CD8-positive, alpha-beta memory T cell (primary cell): ENCODE measurements around the gene SPATS2. TPM values are rescaled to one million over a fixed set of nuclear protein-coding genes. Genes with fewer than 3 reads are reported as not detected.
A peak's percentile ranks its signal among the peaks of the same experiment; 100 is the strongest.

Source experiments
- CTCF ChIA-PET: fragments of 350-600 bp; sonication (Branson Sonifier 250); formaldehyde crosslinking; loops from one replicate; lab custom pipeline; 2021; ENCODE audit warnings: antibody characterized with exemption; lab: Charles Lee
- POLR2A ChIA-PET: fragments of 350-600 bp; sonication (Branson Sonifier 250); formaldehyde crosslinking; loops from one replicate; lab custom pipeline; 2021; ENCODE audit warnings: antibody characterized with exemption; lab: Charles Lee
- DNase-seq, 5 donors: peaks; one replicate each; pipeline versions ENCODE4 v3.0.0 to v3.0.0-alpha.2; 2020 to 2022; ENCODE audit warnings: mixed read lengths in 1 of 5
- H3K27ac ChIP-seq: one replicate; pipeline ENCODE4 v1.7.0; 2013; ENCODE audit warnings: low read depth, mild to moderate bottlenecking, low read length, moderate library complexity
- H3K27me3 ChIP-seq: 2 replicates; pipeline ENCODE4 v1.7.0; 2013; ENCODE audit warnings: low read length, mild to moderate bottlenecking; ENCODE audit not compliant: insufficient read depth, poor library complexity, severe bottlenecking
- H3K36me3 ChIP-seq: 2 replicates; pipeline ENCODE4 v1.7.0; 2013; ENCODE audit warnings: mild to moderate bottlenecking, low read length, moderate library complexity; ENCODE audit not compliant: insufficient read depth
- H3K4me1 ChIP-seq: 2 replicates; pipeline ENCODE4 v1.7.0; 2013; ENCODE audit warnings: mild to moderate bottlenecking, low read length, moderate library complexity; ENCODE audit not compliant: insufficient read depth
- H3K4me3 ChIP-seq: 2 replicates; pipeline ENCODE4 v1.7.0; 2013; ENCODE audit warnings: mild to moderate bottlenecking, low read length
- H3K9me3 ChIP-seq: 2 replicates; pipeline ENCODE4 v1.7.0; 2013; ENCODE audit warnings: mild to moderate bottlenecking, low read length
- H3K27ac Mint-ChIP-seq, 8 donors: one replicate each; pipeline ENCODE4 v1.8.0; 2020 to 2021; ENCODE audit warnings: mixed read lengths in 8 of 8, mild to moderate bottlenecking in 6 of 8, inconsistent platforms in 3 of 8, moderate library complexity in 3 of 8
- H3K27me3 Mint-ChIP-seq, 2 donors: one replicate each; pipeline ENCODE4 v1.8.0; 2020 to 2021; ENCODE audit warnings: mixed read lengths in 2 of 2, mild to moderate bottlenecking in 1 of 2, moderate library complexity in 1 of 2
- H3K36me3 Mint-ChIP-seq, 3 donors: one replicate each; pipeline ENCODE4 v1.8.0; 2020 to 2021; ENCODE audit warnings: mixed read lengths in 3 of 3, inconsistent platforms in 1 of 3, mild to moderate bottlenecking in 1 of 3
- H3K4me1 Mint-ChIP-seq, 3 donors: one replicate each; pipeline ENCODE4 v1.8.0; 2020 to 2021; ENCODE audit warnings: mixed read lengths in 3 of 3, inconsistent platforms in 1 of 3, mild to moderate bottlenecking in 1 of 3
- H3K4me3 Mint-ChIP-seq, 7 donors: one replicate each; pipeline ENCODE4 v1.8.0; 2020 to 2021; ENCODE audit warnings: mixed read lengths in 7 of 7, mild to moderate bottlenecking in 6 of 7, moderate library complexity in 4 of 7, inconsistent platforms in 2 of 7
- H3K9me3 Mint-ChIP-seq, 5 donors: one replicate each; pipeline ENCODE4 v1.8.0; 2020 to 2022; ENCODE audit warnings: mixed read lengths in 5 of 5, mild to moderate bottlenecking in 3 of 5, moderate library complexity in 2 of 5, inconsistent platforms in 1 of 5
- polyA plus RNA-seq: library from polyadenylated mRNA; unstranded; fragments of 300-500 nt; fragmentation: Illumina TruSeq; gene quantifications from one replicate; pipeline ENCODE4 v1.2.3, GENCODE V29; 2021
- total RNA-seq, 2 experiments: library from RNA; stranded (reverse); gene quantifications; one replicate each; pipeline ENCODE4 v1.2.3, GENCODE V29; 2021

SPATS2 gene
- total and polyA plus RNA-seq, 3 experiments from 2014 or later: 7.6 to 9.4 (median 9.1) TPM

GRCh38 chr12:49562233-49562632, 195.0 kb downstream of the SPATS2 start:
- Mint-ChIP-seq H3K36me3 (peaks cover 3 to 76% (median 14%) of the 10 kb centered on the region in 3 donors), H3K9me3 (no peaks in the 10 kb centered on the region)

GRCh38 chr12:49562831-49563230, 195.6 kb downstream of the SPATS2 start:
- ChIA-PET CTCF (interaction anchor here (1.0 to 2.4 kb wide), 4 partner anchors 9 to 178 kb away, joined by 3 to 12 read pairs (median 4); partner anchors contain the start of gene TMBIM6), POLR2A (interaction anchor here (0.9 kb wide), 1 partner anchor 17 kb away, joined by 6 read pairs; no protein-coding TSS in a partner anchor)
- H3K9me3 Mint-ChIP-seq: no peaks in the 10 kb centered on the region
- peak overlapping the region in 1 of 7 donors; percentile 67 for H3K4me3 Mint-ChIP-seq
- Histone ChIP-seq H3K4me3 (no peak overlapping the region), H3K27ac (no peak overlapping the region), H3K36me3 (peaks cover 57% of the 10 kb centered on the region), H3K27me3 (no peaks in the 10 kb centered on the region), H3K4me1 (peaks cover 36% of the 10 kb centered on the region), H3K9me3 (no peaks in the 10 kb centered on the region)
- peaks cover 39 to 48% (median 40%) of the 10 kb centered on the region in 3 donors for H3K4me1 Mint-ChIP-seq
- DNase-seq: no peak
- peaks cover 3 to 79% (median 14%) of the 10 kb centered on the region in 3 donors for H3K36me3 Mint-ChIP-seq
- H3K27me3 Mint-ChIP-seq: no peaks in the 10 kb centered on the region
- H3K27ac Mint-ChIP-seq: no peak overlapping the region

More at GRCh38 chr12:49562233-49562632, 195.0 kb downstream of the SPATS2 start:
- peaks cover 57% of the 10 kb centered on the region for H3K36me3 ChIP-seq
- no peak for DNase-seq
- Mint-ChIP-seq H3K27ac (peak overlapping the region in 3 of 8 donors; percentile 26 to 81 (median 73)), H3K4me3 (peak overlapping the region in 1 of 7 donors; percentile 67), H3K27me3 (no peaks in the 10 kb centered on the region), H3K4me1 (peaks cover 34 to 42% (median 35%) of the 10 kb centered on the region in 3 donors)
- CTCF ChIA-PET: interaction anchor here (1.0 to 2.4 kb wide), 3 partner anchors 18 to 179 kb away, joined by 3 to 6 read pairs (median 3); partner anchors contain the start of gene TMBIM6
- H3K4me3 ChIP-seq: no peak overlapping the region
- no peaks in the 10 kb centered on the region for H3K27me3 ChIP-seq
- POLR2A ChIA-PET: no interaction called here
- peaks cover 34% of the 10 kb centered on the region for H3K4me1 ChIP-seq
- no peak overlapping the region for H3K27ac ChIP-seq
- no peaks in the 10 kb centered on the region for H3K9me3 ChIP-seq

- Histone ChIP-seq H3K27ac (no peak overlapping the region), H3K9me3 (no peaks in the 10 kb centered on the region), H3K27me3 (no peaks in the 10 kb centered on the region), H3K4me1 (peaks cover 41% of the 10 kb centered on the region), H3K36me3 (peaks cover 54% of the 10 kb centered on the region), H3K4me3 (no peak overlapping the region)
- Mint-ChIP-seq H3K27ac (peak overlapping the region in 3 of 8 donors; percentile 23 to 78 (median 24)), H3K36me3 (peaks cover 3 to 78% (median 13%) of the 10 kb centered on the region in 3 donors), H3K4me1 (peaks cover 49 to 60% (median 53%) of the 10 kb centered on the region in 3 donors), H3K9me3 (no peaks in the 10 kb centered on the region), H3K27me3 (no peaks in the 10 kb centered on the region), H3K4me3 (peak overlapping the region in 2 of 7 donors; percentile 8 to 45)
- ChIA-PET POLR2A (interaction anchor here (0.5 to 1.6 kb wide), 3 partner anchors 19 to 141 kb away, joined by 3 to 6 read pairs (median 6); partner anchors contain the start of gene KCNH3), CTCF (interaction anchor here (1.2 to 2.2 kb wide), 2 partner anchors 10 to 206 kb away, joined by 3 to 12 read pairs; no protein-coding TSS in a partner anchor)
- DNase-seq: no peak
These were observed 196.9 kb downstream of the SPATS2 start for GRCh38 chr12:49563951-49564685.

- peaks cover 48% of the 10 kb centered on the region for H3K36me3 ChIP-seq
- Mint-ChIP-seq H3K27me3 (no peaks in the 10 kb centered on the region), H3K36me3 (peaks cover 3 to 71% (median 12%) of the 10 kb centered on the region in 3 donors), H3K4me3 (peak overlapping the region in 6 of 7 donors; percentile 28 to 99 (median 38)), H3K9me3 (no peaks in the 10 kb centered on the region), H3K4me1 (peaks cover 49 to 60% (median 53%) of the 10 kb centered on the region in 3 donors), H3K27ac (peak overlapping the region in 6 of 8 donors; percentile 17 to 92 (median 46))
- peaks cover 42% of the 10 kb centered on the region for H3K4me1 ChIP-seq
- H3K27me3 ChIP-seq: no peaks in the 10 kb centered on the region
- no peaks in the 10 kb centered on the region for H3K9me3 ChIP-seq
- ChIA-PET POLR2A (interaction anchor here (1.1 to 1.6 kb wide), 2 partner anchors 12 to 26 kb away, joined by 3 to 6 read pairs; partner anchors contain the start of gene KCNH3), CTCF (interaction anchor here (1.1 to 2.2 kb wide), 3 partner anchors 11 to 206 kb away, joined by 3 to 12 read pairs (median 3); no protein-coding TSS in a partner anchor)
- no peak for DNase-seq
- no peak overlapping the region for H3K27ac ChIP-seq
- no peak overlapping the region for H3K4me3 ChIP-seq
These were observed 197.6 kb downstream of the SPATS2 start for GRCh38 chr12:49564686-49565405.

- Mint-ChIP-seq H3K36me3 (peaks cover 3 to 65% (median 11%) of the 10 kb centered on the region in 3 donors), H3K9me3 (no peaks in the 10 kb centered on the region), H3K27ac (peak overlapping the region in 7 of 8 donors; percentile 36 to 92 (median 50)), H3K27me3 (no peaks in the 10 kb centered on the region), H3K4me1 (peaks cover 51 to 64% (median 55%) of the 10 kb centered on the region in 3 donors), H3K4me3 (peak overlapping the region; percentile 8 to 99 (median 48))
- no peak overlapping the region for H3K4me3 ChIP-seq
- POLR2A ChIA-PET: interaction anchor here (1.1 to 1.6 kb wide), 2 partner anchors 12 to 27 kb away, joined by 3 to 6 read pairs; partner anchors contain the start of gene KCNH3
- H3K36me3 ChIP-seq: peaks cover 40% of the 10 kb centered on the region
- H3K9me3 ChIP-seq: no peaks in the 10 kb centered on the region
- CTCF ChIA-PET: interaction anchor here (1.1 kb wide), 1 partner anchor 141 kb away, joined by 3 read pairs; no protein-coding TSS in a partner anchor
- DNase-seq: no peak
- peaks cover 42% of the 10 kb centered on the region for H3K4me1 ChIP-seq
- H3K27me3 ChIP-seq: no peaks in the 10 kb centered on the region
- no peak overlapping the region for H3K27ac ChIP-seq
These were observed 198.4 kb downstream of the SPATS2 start for GRCh38 chr12:49565406-49566265.

GRCh38 chr12:49566361-49566760, 199.1 kb downstream of the SPATS2 start:
- Mint-ChIP-seq H3K4me3 (peak overlapping the region in 5 of 7 donors; percentile 12 to 99 (median 93)), H3K27ac (peak overlapping the region in 4 of 8 donors; percentile 21 to 57 (median 43)), H3K9me3 (no peaks in the 10 kb centered on the region), H3K36me3 (peaks cover 3 to 58% (median 7%) of the 10 kb centered on the region in 3 donors), H3K27me3 (no peaks in the 10 kb centered on the region), H3K4me1 (peaks cover 51 to 64% (median 57%) of the 10 kb centered on the region in 3 donors)
- Histone ChIP-seq H3K4me3 (peak overlapping the region; percentile 96), H3K36me3 (peaks cover 33% of the 10 kb centered on the region), H3K27me3 (no peaks in the 10 kb centered on the region), H3K27ac (no peak overlapping the region), H3K4me1 (peaks cover 42% of the 10 kb centered on the region), H3K9me3 (no peaks in the 10 kb centered on the region)
- DNase-seq: no peak
- CTCF ChIA-PET: interaction anchor here (1.0 to 1.6 kb wide), 5 partner anchors 13 to 269 kb away, joined by 3 to 9 read pairs (median 4); partner anchors contain the start of genes DNAJC22 and TMBIM6
- POLR2A ChIA-PET: interaction anchor here (1.4 to 1.7 kb wide), 2 partner anchors 13 to 57 kb away, joined by 4 to 5 read pairs; partner anchors contain the start of gene PRPF40B
